GM18508 (cell line): ENCODE data around the gene DBNDD1.
"Not testable (repeated sequence)": the region's sequence is repeated elsewhere in the genome, so short reads cannot be mapped to it uniquely, and the experiment has no call there.

ENCODE experiments used
- ATAC-seq: cut with Tn5 transposase; IDR thresholded peaks from one replicate; pipeline ENCODE4 v1.9.1; 2021; ENCODE audit warnings: moderate number of reproducible peaks; ENCODE audit not compliant: insufficient read depth, unreplicated experiment

DBNDD1 gene

GRCh38 chr16:90012991-90013745, 6.1 kb downstream of the DBNDD1 start:
- no peak for ATAC-seq

DNA sequence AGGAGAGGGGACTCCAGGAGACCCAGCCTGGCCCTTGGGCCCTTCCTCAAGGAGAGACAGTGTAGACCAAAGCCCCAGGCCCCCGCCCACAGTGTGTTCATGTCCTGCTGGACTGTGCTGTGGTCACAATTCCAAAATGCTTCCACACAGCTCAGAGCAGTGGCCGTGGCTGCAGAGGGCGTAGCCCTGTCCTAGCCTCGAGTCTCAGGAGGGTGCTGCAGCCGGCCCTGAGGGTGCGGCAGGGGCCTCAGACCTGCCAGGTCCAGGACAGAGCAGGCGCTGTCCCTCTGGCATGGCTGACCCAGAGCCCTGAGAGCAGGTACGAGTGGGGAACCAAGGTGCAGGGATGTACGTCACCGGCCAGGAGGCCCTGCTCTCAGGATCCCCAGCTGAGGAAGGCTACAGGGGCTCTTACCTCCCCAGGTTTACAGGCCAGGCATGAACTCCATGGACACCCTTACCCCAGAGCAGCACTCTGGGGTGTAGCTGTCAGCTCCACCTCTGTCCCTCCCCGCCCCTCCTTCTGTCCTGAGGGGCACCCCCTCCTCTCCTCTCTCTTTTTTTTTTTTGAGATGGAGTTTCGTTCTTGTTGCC, 7.3 kb downstream of the DBNDD1 start:
- ATAC-seq: no peak

- ATAC-seq: no peak
Observed at GRCh38 chr16:90011508-90011819, 7.8 kb downstream of the DBNDD1 start.

- no peak for ATAC-seq
Observed at GRCh38 chr16:90010676-90011507, 8.4 kb downstream of the DBNDD1 start.

- no peak for ATAC-seq
Observed at GRCh38 chr16:90009172-90009899, 9.9 kb downstream of the DBNDD1 start.

GRCh38 chr16:90008708-90009145, 10.5 kb downstream of the DBNDD1 start:
- peak; percentile 62 for ATAC-seq

DNA sequence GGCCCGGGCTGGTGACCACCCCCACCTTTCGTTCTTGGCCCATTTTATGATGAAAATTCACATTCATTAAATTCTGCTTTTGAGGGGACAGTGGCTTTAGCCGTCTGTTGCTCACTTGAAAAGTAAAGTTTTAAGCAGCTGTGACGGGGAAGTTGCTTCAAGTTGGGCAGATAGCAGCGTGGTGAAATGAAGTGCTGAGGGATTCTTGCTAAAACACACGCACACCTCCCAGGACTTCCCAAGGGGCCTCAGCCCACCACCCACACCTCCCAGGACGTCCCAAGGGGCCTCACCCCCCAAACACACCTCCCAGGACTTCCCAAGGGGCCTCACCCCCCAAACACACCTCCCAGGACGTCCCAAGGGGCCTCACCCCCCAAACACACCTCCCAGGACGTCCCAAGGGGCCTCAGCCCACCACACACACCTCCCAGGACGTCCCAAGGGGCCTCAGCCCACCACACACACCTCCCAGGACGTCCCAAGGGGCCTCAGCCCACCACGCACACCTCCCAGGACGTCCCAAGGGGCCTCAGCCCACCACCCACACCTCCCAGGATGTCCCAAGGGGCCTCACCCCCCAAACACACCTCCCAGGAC, 11.5 kb downstream of the DBNDD1 start:
- ATAC-seq: not testable (repeated sequence)

DNA sequence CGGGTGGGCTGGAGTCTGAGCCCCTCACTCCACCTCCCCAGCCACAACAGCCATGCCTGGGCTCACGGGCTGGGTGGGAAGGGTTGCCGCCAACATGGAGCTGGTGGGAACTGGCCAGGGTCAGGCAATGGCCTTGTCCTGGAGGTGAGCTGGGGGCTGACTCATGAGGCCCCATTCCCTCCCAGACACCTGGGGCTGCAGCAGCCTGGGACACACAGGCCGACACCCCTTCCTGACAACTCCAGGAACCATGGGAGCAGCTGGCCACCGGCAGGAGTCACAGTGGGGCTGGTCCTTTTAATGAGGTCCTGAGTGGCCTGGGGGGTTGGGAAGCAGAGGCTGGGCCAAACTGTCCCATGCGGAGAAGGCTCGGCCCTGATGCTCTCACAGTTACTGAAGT, 12.2 kb downstream of the DBNDD1 start:
- no peak for ATAC-seq

- no peak for ATAC-seq
Observed at GRCh38 chr16:90005956-90006663, 13.1 kb downstream of the DBNDD1 start.

DNA sequence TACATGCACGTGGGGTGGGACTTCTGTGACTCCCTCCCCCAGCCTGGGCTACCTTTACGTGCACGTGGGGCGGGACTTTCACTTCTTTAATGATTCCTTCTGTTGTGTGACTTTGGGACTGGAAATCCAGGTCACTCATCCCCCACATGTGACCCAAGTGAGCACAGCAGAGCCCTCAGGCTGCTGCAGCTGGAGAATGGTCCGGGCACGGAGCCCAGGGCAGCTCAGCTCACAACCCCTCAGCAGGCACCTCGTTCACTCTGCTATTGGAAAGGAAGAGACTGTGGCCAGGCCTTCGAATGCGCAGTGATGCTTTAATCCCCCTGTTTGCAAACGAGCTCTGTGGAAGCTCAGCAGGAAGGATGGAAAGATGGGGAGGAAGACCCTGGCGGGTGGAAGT, 14.7 kb downstream of the DBNDD1 start:
- ATAC-seq: no peak

GRCh38 chr16:90002759-90003158, 16.5 kb downstream of the DBNDD1 start:
- ATAC-seq: no peak

DNA sequence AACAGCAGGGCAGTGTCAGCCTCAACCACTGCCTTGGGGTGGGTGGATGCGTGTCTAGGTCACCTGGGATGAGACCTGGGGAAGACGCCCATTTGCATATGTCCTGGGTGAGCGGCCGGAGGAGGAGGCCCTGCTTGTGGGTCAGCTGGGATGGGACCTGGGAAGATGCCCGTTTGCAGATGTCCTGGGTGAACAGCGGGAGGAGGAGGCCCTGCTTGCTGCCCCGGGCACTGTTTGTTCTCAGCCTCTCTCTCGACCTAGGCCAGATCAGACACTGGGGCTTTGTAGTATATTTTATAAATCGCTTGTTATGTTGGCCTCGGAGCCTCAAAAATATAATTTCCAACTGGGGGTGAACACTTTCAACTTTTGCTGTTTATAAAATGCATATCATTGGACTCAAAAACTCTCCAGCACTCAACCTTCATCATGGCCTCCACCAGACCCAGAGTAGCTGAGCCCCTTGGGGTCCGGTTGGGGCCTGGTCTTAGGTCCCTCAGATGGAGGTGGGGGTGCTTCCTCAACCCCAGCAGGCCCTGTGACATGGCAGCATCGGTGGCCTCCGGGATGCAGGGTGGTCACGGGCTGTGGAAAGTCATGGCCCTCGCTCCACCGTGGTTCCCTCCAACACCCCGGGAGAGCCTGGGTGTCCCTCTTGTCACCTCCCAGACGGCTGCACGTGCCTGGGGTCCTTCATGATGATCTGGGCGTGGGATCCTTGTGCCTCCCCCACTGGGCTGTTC, 17.3 kb downstream of the DBNDD1 start:
- ATAC-seq: no peak

DNA sequence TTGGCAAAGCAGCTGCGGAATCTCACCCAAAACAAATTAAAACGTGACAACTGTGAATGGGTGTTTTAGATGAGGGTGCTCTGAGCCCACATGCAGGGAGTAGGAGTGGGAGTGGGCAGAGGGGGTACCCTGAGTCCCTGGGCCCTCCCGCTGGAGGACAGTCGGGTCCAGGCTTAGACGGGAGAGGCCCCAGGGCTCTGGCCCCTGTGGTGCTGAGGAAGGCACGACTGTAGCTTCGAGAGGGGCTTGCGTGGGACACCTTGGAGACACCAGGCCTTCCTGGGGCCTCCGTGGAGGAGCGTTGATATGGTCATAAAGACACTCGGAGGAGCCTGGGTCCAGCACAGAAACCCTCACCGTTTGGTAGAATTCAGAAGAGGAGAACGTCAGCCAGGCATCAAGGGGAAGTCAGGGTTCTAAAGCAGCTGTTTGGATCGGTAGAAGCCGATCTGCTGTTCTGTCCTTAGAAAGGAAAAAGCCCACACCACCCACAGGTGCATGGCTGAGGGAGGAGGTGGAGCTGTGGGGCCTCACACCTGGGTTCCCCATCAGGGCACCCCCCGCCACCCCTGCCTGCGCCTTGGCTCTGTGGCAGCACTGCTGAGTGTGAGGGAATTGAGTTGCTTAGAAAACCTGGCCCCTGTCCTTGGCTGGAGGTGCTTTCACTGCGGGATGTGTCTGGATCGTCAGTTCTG, 18.4 kb downstream of the DBNDD1 start:
- no peak for ATAC-seq

DNA sequence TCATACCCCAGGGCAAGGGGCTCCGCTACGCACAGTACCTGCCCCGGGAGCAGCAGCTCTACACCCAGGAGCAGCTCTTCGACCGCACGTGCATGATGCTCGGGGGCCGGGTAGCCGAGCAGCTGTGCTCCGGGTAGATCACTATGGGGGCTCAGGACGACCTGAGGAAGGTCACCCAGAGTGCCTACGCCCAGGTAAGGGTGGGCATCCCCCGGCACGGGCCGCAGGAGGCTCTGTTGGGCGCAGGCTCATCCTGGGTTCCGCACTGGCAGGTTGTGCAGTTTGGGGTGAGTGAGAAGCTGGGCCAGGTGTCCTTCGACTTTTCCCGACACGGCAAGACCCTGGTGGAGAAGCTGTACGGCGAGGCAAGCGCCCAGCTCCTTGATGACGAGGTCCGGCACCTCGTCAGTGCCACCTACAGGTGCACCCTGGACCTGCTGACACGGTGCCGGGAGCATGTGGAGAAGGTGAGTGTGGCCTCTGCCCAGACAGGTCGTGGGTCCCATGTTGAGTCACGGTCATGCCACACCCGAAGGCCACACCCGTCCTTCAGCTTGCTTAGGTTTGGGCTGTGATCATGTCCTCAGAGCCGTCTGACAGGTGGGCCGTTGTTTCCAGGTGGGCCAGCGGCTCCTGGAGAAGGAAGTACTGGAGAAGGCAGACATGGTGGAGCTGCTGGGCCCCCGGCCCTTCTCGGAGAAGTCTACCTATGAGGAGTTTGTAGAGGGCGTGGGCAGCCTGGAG, 19.3 kb downstream of the DBNDD1 start:
- no peak for ATAC-seq

- no peak for ATAC-seq
Observed at GRCh38 chr16:89996178-89996489, 23.1 kb downstream of the DBNDD1 start.

DNA sequence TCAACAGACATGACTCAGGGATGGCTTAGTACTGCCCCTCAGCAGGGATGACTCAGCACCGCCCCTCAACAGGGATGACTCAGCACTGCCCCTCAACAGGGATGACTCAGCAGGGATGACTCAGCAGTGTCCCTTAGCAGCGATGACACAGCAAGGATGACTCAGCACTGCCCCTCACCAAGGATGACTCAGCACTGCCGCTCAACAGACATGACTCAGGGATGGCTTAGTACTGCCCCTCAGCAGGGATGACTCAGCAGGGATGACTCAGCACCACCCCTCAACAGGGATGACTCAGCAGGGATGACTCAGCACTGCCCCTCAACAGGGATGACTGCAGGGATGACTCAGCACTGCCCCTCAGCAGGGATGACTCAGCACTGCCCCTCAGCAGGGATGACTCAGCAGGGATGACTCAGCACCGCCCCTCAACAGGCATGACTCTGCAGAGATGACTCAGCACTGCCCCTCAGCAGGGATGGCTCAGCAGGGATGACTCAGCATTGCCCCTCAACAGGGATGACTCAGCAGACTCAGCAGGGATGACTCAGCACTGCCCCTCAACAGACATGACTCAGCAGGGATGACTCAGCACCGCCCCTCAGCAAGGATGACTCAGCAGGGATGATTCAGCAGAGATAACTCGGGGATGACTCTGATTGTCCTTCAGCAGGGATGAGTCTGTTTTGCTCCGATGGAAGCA, 23.6 kb downstream of the DBNDD1 start:
- ATAC-seq: not testable (repeated sequence)

DNA sequence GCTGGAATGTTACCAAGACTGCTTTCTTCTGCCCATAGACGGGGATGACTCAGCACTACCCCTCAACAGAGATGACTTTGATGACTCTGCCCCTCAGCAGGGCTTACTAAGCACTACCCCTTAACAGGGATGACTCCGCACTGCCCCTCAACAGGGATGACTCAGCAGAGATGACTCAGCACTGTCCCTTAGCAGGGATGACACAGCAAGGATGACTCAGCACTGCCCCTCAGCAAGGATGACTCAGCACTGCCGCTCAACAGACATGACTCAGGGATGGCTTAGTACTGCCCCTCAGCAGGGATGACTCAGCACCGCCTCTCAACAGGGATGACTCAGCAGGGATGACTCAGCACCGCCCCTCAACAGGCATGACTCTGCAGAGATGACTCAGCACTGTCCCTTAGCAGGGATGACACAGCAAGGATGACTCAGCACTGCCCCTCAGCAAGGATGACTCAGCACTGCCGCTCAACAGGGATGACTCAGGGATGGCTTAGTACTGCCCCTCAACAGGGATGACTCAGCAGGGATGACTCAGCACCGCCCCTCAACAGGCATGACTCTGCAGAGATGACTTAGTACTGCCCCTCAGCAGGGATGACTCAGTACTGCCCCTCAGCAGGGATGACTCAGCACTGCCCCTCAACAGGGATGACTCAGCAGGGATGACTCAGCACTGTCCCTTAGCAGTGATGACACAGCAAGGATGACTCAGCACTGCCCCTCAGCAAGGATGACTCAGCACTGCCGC, 24.4 kb downstream of the DBNDD1 start:
- ATAC-seq: not testable (repeated sequence)
